HG03175 (cell line): Measurements from ENCODE around the gene EN1.

Source experiments
- ATAC-seq: cut with Tn5 transposase; IDR thresholded peaks from one replicate; pipeline ENCODE4 v1.9.1; 2021; ENCODE audit warnings: mild to moderate bottlenecking, moderate library complexity; ENCODE audit not compliant: unreplicated experiment

EN1 gene

DNA sequence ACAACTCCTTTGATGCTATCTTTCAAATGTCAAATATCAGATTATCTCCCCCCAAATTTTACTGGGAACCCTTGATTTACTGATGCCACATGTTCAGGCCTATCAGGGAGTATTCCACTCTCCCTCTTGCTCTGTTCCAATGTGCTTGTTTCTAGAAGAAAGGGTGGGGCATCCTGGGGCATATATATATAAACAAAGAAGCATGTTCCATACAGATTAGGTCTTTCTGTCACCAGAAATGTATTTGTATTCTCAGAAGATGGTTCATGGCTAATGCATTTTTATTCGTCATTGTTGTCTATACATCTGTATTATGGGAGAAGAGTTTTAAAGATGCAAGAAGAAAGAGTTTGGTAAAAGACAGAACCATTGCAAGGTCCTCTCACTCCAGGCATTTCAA is 24.9 kb downstream of the EN1 start:
- ATAC-seq = no peak

DNA sequence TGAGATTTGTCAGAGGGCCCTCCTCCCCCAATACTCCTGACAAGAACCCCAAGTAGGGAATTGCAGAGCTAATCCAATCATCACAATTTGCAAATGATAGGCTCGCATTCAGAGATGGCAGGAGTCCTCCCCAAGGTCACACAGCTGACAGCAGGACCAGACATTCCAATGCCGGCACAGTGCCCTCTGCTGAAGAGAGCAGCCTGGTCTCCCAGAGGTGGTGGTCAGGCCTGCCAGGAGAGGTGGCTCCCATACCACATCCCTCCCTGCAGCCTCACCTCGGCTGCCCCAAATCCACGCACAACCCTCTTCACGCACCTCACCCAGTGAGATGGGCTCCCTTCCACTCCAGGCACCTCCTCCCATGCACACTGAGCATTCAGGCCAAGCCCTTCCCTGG is 25.4 kb downstream of the EN1 start:
- no peak for ATAC-seq

DNA sequence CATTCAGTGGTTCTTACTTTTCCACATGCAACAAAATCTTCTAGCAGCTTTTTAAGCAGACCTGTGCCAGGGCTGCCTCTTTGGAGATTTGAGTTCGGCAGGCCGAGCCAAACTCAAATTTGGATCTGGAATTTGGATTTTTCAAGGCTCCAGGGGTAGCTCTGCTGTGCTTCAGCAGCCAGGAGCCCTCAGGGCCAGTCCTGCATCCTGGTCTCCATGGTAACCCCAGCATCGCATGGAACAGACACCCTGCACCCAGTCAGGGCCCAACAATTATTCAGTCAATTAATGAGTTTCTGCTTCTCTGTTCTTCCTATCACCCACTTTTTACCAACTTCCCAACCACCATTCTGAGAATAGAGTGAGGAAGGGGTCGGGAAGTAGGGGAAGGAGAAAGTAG is 30.0 kb downstream of the EN1 start:
- ATAC-seq = no peak

GRCh38 chr2:118816669-118817068 is 30.8 kb downstream of the EN1 start:
- no peak for ATAC-seq

DNA sequence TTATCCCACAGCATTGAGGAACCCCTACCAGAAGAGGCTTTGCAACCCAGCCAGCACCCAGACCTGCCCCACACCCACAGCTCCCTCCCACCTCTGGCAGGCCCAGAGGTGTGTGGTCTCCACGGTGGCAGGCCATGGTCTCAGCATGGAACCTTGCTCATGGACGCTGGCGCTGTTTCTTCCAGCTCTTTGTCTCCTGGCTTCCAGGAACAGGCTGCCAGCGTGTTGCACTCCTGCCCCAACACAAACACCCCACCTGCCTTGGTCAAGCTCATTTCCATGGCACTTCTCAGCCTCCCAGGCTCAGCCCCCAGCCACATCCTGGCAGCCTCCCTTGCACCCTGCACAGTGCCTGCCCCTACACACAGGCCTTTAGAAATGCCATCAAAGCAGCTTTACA is 31.7 kb downstream of the EN1 start:
- ATAC-seq = no peak

DNA sequence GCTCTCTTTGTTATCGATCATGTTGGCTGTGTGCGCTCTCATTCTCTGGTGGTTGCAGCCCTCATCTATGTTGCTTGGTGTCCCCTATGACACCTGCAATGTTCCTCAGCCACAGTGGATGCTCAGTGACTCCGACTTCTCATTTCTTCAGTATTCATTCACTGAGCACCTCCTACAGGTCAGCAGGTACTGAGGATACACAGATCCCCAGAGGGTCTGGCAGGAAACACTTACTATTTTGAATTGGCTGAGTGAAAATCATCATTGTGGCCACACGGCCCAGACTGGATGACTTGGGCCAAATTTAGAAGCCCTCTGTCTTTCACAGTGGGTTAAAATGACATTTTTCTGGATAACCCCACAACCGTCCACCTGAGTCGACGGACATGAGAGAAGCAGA is 32.1 kb downstream of the EN1 start:
- no peak for ATAC-seq

GRCh38 chr2:118814368-118814767 is 33.1 kb downstream of the EN1 start:
- no peak for ATAC-seq

- no peak for ATAC-seq
Measured at GRCh38 chr2:118813601-118814339, 33.7 kb downstream of the EN1 start.

DNA sequence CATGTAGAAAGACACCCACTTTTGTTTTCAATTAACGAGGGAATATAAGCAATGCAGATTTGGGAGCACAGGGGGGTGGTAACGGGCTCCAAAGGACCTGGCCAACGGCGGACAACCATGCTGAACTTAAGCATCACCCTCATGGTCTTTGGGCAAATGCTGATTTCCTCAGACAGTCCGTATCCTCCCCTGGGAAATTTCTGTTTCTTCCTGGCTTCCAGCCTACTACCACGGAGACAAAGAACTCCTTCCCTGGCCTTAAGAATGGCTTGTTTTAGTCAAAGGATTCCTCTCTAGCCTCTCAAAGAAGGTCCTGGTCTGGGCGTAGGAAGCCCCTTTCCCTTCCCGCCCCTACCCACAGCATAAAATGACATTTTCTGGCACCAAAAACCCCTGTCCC is 34.3 kb downstream of the EN1 start:
- ATAC-seq = no peak

GRCh38 chr2:118812552-118812951 is 34.9 kb downstream of the EN1 start:
- no peak for ATAC-seq

DNA sequence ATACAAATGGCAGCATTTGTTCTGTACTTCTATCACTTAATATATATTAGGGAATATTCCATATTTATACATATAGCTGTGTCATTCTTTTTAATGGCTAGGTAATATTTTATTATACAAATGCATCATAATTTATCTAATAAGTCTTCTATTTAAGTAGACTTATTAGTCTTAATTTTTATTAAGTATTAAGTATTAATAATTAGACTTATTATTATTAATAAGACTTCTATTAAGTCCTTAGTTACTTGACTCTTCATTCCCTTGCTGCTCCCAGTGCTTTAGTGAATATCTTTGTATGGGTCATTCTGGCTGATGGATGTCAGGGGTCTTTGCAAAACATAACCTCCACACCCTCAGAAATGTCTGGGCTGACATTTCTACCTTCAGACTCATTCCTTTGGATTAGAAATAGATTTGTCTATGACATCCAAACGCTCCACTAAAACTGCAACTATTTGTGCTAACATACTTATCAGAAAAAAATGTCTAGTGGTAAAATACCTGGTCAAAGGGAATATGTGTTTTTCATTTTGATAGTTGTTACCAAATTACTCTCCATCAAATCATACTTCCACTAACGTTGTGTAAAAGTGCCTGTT is 35.8 kb downstream of the EN1 start:
- ATAC-seq = no peak

DNA sequence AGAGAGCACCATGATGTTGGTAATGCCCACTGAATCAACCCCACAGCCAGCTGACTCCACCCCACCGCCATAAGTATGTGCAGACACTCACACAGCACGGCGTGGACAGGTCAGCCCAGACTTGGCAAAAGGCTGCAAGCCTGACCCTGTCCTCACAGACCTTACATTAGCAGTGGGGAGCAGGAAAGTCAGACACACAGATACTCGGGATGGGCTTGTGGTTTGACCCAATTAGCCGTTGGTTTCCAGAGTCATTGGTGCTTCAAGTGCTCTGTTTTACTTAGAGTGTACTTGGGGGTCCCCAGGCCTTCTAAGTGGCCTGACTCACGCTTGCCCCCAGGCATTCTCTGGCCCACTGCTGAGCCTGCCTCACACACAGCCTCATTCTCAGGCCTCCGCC is 36.7 kb downstream of the EN1 start:
- no peak for ATAC-seq

DNA sequence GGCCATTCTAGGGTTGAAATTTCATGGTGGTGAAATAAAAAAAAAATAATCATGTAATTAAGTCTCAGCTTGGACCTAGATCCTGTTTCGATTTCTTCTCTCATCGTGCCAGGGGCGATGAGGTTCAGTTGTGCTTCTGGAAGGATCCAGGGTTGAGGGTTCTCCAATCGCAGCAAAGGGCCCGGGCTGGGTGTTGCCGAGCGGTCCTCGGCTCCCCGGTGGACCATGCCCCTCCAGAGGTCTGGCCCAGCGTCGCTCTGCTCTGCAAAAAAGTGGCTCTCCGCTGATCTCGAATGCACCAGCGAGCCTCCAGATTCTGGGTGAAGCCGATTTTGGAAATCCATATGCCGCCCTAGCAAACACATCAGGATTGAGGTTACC is 39.0 kb downstream of the EN1 start:
- ATAC-seq = no peak

DNA sequence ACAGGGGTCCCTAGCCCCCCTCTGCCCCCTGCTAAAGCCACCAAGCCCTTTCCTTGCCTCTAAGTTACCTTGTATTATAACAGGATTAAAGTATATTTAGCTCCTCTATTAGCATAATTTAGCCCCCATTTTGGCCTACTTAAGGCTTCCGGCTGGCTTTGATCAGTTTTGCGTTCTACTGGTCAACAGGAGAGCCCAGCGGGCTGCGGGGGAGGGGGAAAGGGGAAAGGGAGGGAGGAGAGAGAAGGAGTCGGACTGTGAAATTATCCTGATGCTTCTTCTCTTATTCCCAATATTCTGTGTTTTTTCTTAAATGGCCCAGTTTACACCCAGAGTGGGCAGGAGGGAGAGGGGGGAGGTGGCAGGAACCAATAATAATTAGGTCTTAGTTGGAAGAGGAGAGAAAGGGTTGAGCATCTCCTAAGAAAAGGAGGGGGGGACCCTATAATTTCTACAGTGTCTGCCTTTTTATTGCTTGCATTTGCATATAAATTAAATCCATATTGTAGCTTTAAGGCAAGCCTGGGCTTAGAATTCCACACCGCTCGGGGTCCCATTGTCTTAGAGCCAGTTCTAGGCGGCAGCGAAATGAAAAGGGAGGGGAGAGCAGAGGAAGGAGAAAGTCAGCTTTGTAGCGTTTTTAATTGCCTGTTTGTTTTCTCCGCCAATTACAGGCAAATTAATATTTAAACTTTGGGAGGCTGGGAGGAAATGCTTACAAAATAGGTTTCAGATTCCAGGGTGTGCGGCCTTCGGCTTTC is 39.6 kb downstream of the EN1 start:
- ATAC-seq = no peak

DNA sequence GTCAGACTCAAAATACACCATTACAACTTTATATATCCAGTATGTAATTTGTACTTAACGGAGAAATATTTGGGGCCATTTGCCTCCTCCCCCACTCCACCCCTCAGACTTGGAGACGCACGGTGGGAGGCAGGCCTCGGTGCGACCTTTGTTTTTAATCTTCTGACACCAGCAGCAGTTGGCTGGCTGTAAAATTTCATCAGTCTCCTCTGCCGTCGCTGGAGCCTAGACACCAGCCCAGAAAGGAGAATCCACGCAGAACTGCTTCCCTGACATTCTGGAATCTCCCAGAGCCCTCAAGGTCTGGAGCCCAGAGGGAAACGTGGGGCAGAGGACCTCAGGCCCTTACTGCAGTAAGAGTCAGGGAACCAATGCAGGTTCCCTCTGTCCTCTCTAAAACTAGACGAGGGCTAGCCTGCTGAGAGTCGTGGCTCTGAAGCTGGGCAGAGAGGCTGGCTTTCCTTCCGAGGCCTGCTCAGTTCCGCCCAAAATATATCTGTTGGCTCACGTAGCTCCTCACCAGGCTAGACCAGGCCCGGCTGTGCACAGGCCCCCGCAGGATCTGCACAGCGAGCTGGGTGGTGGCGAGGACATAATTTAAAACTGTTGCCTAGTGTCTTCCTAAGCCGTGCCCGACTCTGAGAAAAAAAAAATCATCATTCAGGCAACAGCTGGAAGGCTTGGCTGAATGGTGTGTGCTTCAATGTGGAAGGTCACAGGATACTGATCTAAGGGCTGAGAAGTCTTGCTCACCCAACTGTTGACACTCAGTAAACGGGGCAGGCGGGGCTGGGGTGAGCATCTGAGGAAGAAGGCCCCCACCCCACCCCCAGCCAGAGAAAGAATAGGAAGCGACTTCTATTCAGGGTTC is 40.4 kb downstream of the EN1 start:
- ATAC-seq = no peak

- ATAC-seq = no peak
Measured at GRCh38 chr2:118805064-118805690, 42.3 kb downstream of the EN1 start.

- no peak for ATAC-seq
Measured at GRCh38 chr2:118803012-118803411, 44.4 kb downstream of the EN1 start.

GRCh38 chr2:118801151-118801550 is 46.3 kb downstream of the EN1 start:
- no peak for ATAC-seq

DNA sequence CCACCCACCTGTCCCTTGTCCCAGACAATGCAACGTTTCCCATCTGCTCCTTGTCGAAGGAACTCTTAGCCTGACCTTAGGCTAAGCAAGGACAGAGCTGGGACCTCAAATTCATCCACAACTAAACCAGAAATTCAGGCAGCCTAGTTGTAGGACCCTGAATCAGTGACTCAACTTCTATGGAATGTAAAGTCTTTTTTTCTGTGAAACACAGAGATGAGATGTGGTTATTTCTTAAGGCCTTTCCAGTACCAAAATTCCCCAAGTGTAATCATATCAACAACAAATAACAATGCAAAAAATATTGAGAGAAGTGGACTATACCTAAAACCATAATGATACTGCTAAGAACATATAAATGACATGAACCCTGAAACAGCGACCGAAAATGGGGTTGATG is 46.7 kb downstream of the EN1 start:
- ATAC-seq = no peak

GRCh38 chr2:118794546-118794945 is 52.9 kb downstream of the EN1 start:
- no peak for ATAC-seq
